HG02840 (cell line): ENCODE results near the gene NTNG1.

ENCODE experiments used
- ATAC-seq: cut with Tn5 transposase; IDR thresholded peaks from one replicate; pipeline ENCODE4 v1.9.1; 2021; ENCODE audit warnings: mild to moderate bottlenecking, moderate library complexity, moderate number of reproducible peaks; ENCODE audit not compliant: unreplicated experiment, low FRiP score

NTNG1 gene

GRCh38 chr1:107486349-107486748 is 345.5 kb downstream of the NTNG1 start:
- no peak for ATAC-seq

GRCh38 chr1:107487506-107487905 is 346.7 kb downstream of the NTNG1 start:
- ATAC-seq: no peak

GRCh38 chr1:107491582-107491981 is 350.7 kb downstream of the NTNG1 start:
- ATAC-seq: no peak

- ATAC-seq: no peak
Measured at GRCh38 chr1:107493111-107493716, 352.4 kb downstream of the NTNG1 start.

- no peak for ATAC-seq
Measured at GRCh38 chr1:107494061-107494460, 353.2 kb downstream of the NTNG1 start.

- no peak for ATAC-seq
Measured at GRCh38 chr1:107496002-107496401, 355.2 kb downstream of the NTNG1 start.

- ATAC-seq: peak; percentile 99
Measured at GRCh38 chr1:107499139-107499744, 358.4 kb downstream of the NTNG1 start.

GRCh38 chr1:107501081-107501605 is 360.3 kb downstream of the NTNG1 start:
- ATAC-seq: no peak

GRCh38 chr1:107510347-107510746 is 369.5 kb downstream of the NTNG1 start:
- no peak for ATAC-seq

- no peak for ATAC-seq
Measured at GRCh38 chr1:107512836-107513235, 372.0 kb downstream of the NTNG1 start.

GRCh38 chr1:107514841-107515240 is 374.0 kb downstream of the NTNG1 start:
- ATAC-seq: no peak

- no peak for ATAC-seq
Measured at GRCh38 chr1:107515702-107516101, 374.9 kb downstream of the NTNG1 start.

- ATAC-seq: no peak
Measured at GRCh38 chr1:107523061-107523460, 382.2 kb downstream of the NTNG1 start.

- ATAC-seq: no peak
Measured at GRCh38 chr1:107523736-107524135, 382.9 kb downstream of the NTNG1 start.

- ATAC-seq: no peak
Measured at GRCh38 chr1:107524301-107524700, 383.5 kb downstream of the NTNG1 start.

- ATAC-seq: no peak
Measured at GRCh38 chr1:107525145-107525544, 384.3 kb downstream of the NTNG1 start.

GRCh38 chr1:107525961-107526360 is 385.1 kb downstream of the NTNG1 start:
- ATAC-seq: no peak

GRCh38 chr1:107526524-107527198 is 385.8 kb downstream of the NTNG1 start:
- no peak for ATAC-seq

GRCh38 chr1:107529511-107530149 is 388.8 kb downstream of the NTNG1 start:
- ATAC-seq: peak; percentile 88

- ATAC-seq: no peak
Measured at GRCh38 chr1:107530543-107530942, 389.7 kb downstream of the NTNG1 start.
